Sciatic nerve (tissue), 2 donors: ENCODE data around the gene LKAAEAR1. TPM values are rescaled to one million over a fixed set of nuclear protein-coding genes. Genes with fewer than 3 reads are reported as not detected.
A peak's percentile ranks its signal among the peaks of the same experiment; 100 is the strongest.

Experiments
- ATAC-seq: fragments of 200-7000 bp; cut with Tn5 transposase; one replicate; pipeline ENCODE4 v1.9.1; 2020; ENCODE audit warnings: mild to moderate bottlenecking, moderate library complexity
- DNase-seq: peaks from one replicate; pipeline ENCODE4 v3.0.0-alpha.2; 2020; ENCODE audit warnings: low spot score
- intact Hi-C: fragments of 100-400 bp; cut with DNase I; formaldehyde crosslinking; loops from one replicate; pipeline ENCODE4 v1.14.2; 2022
- total RNA-seq: library from RNA; stranded (reverse); fragmentation: NEBNext Ultra II Directional; extraction: Animal tissue kit (Norgen Biotek cat#: 25700); gene quantifications from one replicate; pipeline ENCODE4 v1.2.1, GENCODE V29; 2021
- donor health status: DM: no; HTN: no; CAD: no.
- donor health status: DM: no; HTN: no; CAD: no.

Gene LKAAEAR1
- total RNA-seq, 1 donor from 2014 or later = not detected

DNA sequence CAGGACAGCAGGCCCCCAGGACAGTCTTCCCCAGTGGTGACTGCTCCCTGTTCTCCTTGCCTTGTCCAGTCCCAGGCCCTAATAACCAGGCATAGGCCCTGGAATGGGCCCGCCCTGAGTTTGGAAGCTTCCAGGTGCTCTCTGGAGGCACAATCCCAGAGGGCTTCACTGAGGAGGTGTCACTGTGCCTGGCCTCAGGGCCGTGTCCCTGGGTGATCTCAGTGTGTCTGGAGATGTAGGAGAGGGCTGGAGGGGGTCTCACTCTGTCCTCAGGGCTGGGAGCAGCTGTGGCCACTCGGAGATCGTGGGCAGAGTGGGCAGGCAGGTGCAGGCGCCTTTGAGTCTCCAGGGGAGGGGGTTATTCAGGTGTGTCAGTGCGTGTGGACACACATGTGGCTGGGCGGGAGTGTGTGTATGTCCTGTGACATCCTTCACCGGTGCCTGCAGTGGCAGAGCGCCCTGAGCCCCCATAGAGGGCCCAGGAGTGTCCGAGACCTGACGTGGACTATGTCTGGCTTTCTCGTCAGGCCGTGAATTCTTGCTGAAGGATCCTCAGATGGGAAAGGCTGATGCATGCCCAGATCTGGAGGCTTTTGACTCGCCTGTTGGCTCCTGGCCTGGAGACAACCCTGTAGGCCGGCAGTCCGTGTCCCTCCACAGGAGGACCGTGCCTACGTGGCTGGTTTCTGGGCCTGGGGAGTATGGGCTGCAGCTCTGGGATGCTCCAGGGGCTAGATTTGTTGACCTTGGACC is 28.7 kb upstream of the LKAAEAR1 start:
- ATAC-seq = no peak
- intact Hi-C loops = loop anchor here (5.0 kb wide), 1 partner anchor 1646 kb away; no protein-coding TSS in a partner anchor
- DNase-seq = peak; percentile 50

DNA sequence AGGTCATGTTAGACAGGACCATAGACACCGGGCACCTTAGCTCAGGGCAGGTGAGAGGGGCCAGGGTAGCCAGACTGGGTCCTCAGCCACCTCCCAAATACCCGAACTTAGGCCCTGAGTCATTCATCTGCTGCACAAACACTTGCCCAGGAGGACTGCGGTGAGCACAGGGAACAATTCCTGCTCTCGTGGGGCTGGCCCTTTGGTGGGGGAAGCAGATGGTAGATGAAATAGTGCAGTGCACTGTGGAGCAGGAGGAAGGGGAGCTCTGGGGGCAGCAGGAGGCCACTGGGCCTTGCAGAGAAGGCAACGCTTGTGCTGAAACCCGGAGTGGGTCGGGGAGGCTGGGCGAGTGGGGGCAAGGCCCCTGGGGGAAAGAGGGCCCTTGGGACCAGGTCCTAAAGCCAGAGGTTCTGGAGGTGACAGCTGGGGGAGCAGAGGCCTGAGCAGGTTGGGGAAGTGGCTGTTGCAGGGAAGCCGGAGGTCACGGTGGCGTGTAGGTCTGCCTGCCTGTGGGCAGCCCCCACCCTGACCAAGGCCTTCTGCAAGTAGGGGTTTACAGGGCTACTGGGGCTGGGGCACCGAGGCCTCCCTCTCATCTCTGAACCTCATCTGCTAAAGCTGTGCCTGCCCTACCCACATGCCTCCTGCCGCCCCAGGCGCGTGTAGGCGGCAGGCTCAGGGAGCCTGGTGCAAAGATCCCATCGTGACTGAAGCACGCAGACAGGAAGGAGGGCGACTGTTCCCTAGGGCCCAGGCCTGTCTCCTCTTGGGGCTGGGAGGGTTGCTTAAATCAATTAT is 27.8 kb upstream of the LKAAEAR1 start:
- ATAC-seq = no peak
- intact Hi-C loops = loop anchor here (5.0 kb wide), 1 partner anchor 1645 kb away; no protein-coding TSS in a partner anchor
- peak; percentile 37 for DNase-seq

DNA sequence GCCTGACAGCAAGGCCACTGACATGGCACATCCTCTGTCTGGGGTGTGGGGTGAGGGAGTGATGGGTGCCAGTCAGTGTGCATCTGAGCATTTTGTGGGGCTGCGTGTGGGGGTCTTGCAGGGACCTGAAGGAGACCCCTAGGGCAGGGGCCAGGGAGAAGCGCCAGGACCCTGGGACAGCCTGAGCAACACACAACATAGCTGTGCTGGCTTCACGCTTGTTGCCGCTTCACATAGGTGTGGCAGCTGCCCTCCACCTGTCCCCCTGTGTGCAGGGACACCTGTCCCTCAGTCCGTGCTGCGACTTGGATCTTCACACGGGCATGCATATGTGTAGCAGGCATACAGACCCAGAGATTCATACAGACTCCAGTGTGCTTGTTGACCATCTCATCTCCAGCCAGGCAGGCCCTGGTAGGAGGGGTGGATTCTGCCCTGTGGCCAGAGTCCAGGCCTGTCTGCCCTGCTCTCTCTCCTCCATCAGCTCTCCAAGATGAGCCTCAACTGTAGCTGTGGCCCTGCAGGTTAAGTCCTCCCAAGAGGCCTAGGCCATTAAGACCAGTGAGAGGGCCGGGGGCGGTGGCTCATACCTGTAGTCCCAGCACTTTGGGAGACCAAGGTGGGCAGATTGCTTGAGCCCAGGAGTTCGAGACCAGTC is 26.3 kb upstream of the LKAAEAR1 start:
- DNase-seq (no peak), ATAC-seq (no peak)
- intact Hi-C loops = loop anchor here (5.0 kb wide), 1 partner anchor 1643 kb away; no protein-coding TSS in a partner anchor

DNA sequence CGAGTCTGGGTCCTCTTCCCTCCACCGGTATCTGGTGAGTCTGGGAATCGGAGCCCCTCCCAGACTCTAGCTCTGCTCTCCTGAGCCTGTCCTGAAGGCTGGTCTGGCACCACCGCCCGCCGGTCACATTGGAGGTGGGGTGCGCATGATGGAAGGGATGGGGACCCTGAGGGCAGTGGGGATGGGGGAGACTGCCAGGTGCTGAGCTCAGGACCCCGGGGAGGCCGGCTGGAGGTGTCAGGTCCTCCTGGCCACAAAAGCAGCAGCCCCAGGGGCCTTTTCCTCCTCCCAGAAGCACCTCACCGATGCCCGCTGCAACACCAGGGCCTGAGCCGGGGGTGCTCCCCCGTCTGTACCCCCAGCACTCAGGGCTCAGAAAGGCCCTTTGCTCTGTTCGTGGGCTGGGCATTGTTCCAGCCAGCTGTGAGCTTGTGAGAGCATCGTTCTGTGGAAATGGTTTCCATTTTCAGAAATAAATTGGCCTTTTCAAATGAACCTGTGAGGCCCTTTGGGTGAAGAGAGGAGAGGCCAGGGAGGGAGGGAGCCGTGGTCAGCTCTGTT is 25.7 kb upstream of the LKAAEAR1 start:
- DNase-seq (peak; percentile 42), ATAC-seq (no peak)
- intact Hi-C loops = loop anchor here (5.0 kb wide), 1 partner anchor 1643 kb away; no protein-coding TSS in a partner anchor

DNA sequence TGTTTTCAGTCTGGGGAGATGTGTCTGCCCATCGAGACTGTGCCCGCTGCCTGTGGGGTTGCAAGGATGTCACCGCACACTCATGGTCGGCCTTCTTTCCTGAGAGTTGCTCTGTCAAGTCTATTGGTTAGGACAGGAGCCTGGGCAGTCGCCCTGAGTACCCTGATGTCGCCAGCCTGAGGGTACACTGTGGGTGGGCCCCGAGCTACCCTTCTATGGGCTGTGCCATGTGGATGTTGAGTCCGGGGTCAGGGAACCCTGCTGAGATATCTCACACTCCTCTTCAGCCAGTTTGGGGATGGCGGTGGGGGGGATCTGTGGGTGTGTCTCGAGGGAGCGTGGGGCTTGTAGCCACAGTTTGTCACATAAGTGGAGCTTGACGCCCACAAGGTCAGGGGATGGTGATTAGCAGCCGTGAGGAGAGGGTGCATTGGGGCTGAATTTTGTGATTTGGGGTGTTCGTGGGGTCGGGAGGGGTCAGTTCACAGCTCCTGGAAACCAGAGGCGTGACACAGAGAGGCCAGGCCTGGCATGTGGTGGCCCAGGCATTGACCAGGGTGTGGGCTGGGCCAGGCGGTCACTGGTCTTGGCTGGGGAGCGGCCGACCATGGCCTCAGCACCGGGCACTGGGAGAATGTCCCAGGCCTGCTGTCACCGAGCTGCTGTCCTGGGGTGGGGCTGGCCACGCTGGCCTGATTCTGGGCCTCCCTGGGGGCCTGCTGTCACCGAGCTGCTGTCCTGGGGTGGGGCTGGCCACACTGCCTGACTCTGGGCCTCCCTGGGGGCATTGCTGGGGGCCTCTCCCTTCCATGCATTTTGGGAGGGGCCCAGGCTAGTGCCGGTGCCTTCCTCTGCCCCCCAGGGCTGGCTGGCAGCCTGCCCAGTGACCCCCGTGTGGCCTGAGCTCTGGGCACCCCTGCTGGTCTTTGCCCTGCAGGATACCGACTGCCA is 24.8 kb upstream of the LKAAEAR1 start:
- intact Hi-C loops = no loop called here
- ATAC-seq = no peak
- peak; percentile 51 for DNase-seq

DNA sequence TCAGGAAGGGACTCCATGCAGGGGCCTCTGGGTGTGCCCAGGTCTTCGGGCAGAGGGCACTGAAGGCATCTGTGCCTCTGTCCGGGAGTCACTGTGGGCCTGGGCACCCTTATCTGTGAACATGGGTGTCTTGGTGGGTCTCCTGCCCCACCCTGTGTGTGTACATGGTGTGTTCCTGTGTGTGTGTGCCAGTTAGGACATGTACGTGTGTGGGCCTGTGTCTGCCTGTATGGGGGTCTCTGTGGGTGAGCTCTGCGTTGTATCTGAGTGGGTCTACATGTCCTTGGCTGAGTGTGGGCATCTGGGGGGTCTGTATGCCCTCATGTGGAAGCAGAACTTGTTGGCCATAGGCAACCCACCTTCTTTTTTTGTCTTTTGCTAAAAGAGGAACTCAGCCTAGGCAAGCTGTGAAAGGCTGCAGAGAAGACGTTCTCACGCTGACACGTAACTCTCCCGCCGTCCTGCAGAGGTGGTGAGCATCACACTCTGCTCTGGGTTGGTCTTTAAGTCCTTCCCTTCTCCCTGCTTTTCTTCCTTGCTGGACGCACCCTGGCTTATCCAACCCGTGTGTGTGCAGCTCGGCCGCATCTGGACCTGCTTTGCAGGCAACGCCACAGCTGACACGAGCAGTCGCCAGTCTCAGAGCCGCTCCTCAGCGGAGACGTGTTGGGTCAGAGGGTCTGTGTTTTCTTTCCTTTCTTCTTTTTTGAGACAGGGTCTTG is 23.7 kb upstream of the LKAAEAR1 start:
- peak; percentile 49 for DNase-seq
- ATAC-seq = no peak
- intact Hi-C loops = no loop called here

DNA sequence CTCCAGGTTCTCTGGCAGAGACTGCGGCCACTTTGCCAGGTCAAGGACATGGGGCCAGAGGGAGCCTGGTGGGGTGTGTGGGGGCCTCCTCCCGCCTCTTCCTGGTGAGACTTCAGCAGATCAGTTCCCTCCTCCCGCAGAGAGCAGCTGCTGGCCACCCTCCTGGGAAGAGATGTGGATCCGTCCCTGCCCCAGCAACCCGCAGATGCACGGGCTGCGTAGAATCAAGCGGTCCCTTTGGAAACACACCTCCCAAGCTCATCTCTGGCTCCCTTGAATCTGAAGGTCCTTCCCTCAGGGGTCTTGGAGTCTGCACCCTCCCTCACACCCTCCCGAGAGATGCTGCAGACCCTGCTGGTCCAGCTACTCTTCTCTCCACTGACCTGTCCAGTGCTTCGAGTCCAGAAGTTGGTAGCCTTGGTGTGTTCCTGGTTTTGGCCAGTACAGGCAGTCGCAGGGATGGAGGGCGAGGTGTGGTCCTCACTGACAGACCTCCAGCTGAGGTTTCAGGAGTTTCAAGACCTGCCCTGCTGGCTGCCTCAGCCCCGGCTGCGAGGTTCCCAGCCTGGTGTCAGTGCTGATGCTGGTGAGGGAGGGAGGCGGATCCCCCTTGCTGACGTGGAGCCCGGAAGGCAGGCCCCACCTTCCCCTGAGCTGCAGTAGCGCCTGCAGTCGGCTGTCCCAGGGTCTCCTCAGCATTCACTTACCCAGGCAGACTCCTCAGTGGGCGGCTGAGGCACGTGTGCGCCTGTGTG is 23.0 kb upstream of the LKAAEAR1 start, which contains the start of gene NPBWR2:
TSS of gene NPBWR2 (minus strand) at position 585 of the 755 bp plus-strand sequence. CDS start 734 bp downstream, outside the sequence.
- ATAC-seq = no peak
- intact Hi-C loops = no loop called here
- DNase-seq = peak; percentile 41

DNA sequence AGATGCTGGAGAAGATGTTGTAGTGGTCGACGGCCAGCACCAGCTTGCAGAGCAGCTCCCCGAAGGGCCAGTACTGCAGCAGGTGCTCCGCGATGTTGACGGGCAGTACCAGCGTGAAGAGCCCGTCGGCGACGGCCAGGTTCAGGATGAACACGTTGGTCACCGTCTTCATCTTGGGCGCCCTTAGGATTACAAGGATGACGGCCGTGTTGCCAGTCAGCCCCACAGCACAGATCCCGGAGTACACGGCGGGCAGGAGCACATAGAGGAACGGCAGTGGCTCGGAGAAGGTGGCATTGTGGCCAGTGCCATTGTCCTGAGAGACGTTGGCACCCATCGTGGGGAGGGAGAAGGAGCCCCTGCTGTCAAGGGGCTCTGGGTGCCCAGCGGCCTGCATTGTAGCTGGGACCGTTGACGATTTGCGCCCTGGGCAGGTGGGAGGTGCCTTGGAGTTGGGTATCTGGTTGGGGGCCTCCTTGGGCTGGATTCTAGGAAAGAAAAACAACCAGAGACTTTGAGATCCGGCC is 22.3 kb upstream of the LKAAEAR1 start:
- ATAC-seq (no peak), DNase-seq (peak; percentile 45)
- intact Hi-C loops = no loop called here

DNA sequence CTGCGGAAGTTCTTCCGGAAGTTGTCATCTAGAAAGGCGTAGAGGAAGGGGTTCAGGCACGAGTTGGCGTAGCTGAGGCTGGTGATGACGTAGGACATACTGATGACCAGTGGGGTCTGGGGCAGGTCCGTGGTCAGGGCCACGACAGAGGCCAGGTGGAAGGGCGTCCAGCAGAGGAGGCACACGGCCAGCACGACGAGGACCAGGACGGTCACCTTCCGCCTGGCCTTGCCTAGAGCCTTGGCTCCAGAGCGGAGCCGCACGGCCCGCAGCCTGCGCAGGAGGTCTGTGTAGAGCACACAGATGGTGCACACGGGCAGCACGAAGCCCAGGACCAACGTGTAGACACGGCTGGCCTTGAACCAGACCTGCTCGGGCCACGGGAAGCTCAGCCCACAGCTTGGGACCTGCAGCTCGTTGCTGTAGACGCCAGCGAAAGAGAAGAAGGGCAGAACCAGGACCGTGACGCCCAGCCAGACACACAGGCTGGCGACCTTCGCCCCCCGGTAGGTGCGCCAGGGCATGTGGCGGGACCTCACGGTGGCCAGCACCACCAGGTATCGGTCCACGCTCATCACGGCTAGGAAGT is 21.7 kb upstream of the LKAAEAR1 start:
- DNase-seq (peak; percentile 38), ATAC-seq (no peak)
- intact Hi-C loops = no loop called here

DNA sequence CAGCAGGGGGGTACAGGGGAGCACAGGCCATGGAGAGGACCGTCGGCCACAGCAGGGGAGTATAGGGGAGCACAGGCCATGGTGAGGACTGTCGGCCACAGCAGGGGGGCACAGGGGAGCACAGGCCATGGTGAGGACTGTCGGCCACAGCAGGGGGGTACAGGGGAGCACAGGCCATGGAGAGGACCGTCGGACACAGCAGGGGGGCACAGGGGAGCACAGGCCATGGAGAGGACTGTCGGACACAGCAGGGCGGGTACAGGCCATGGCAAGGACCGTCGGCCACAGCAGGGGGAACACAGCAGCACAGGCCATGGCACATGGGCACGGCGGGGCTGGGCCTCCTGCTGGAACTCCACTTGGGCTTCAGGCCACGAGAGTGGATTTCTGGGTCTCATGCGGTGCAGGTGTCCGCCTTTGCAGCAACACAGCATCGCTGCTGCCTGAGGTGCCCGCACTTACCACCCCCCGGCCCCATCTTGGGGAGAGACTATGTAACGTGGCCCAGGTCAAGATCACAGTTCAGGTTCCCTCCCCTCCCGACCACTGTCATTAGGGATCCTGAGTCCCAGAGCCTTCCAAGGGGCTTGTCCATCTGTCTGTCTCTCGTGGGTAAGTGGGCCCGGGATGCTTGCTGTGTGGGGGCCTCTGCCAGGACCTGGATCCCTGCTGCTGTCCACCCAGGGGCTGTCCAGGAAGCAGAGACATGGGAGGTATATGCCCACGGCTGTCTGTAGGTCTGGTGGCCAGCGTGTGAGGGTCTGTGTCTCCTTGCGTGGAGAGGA is 20.7 kb upstream of the LKAAEAR1 start:
- DNase-seq (peak; percentile 48), ATAC-seq (no peak)
- intact Hi-C loops = no loop called here

DNA sequence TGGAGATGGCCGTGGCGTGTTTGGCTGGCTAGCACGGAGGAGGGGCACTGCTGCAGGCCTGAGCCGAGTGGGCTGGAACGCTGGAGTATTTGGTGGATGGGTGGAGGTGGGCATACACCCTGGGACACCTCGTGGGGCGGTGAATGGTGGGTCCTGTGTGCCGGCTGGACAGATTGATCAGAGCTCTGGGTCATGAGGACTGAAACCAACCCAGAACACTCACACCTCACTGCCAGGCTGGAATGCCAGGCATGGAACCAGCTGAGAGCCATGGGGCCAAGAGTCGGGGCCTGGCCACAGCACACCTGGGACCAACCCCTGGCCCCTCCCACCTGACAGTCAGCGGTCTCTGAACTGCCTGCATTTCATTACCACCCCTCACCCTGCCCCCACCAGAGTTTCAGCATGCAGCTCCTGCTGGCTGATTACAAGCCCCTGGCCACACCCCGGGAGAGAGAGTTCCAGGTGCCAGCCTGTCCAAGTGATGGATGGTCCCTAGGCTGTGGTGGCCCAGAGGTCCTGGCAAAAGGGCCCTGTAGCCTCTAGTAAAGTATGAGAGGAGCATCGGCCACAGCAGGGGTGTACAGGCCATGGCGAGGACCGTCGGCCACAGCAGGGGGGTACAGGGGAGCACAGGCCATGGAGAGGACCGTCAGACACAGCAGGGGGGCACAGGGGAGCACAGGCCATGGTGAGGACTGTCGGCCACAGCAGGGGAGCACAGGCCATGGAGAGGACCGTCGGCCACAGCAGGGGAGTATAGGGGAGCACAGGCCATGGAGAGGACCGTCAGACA is 19.9 kb upstream of the LKAAEAR1 start:
- DNase-seq (peak; percentile 50), ATAC-seq (no peak)
- intact Hi-C loops = no loop called here

DNA sequence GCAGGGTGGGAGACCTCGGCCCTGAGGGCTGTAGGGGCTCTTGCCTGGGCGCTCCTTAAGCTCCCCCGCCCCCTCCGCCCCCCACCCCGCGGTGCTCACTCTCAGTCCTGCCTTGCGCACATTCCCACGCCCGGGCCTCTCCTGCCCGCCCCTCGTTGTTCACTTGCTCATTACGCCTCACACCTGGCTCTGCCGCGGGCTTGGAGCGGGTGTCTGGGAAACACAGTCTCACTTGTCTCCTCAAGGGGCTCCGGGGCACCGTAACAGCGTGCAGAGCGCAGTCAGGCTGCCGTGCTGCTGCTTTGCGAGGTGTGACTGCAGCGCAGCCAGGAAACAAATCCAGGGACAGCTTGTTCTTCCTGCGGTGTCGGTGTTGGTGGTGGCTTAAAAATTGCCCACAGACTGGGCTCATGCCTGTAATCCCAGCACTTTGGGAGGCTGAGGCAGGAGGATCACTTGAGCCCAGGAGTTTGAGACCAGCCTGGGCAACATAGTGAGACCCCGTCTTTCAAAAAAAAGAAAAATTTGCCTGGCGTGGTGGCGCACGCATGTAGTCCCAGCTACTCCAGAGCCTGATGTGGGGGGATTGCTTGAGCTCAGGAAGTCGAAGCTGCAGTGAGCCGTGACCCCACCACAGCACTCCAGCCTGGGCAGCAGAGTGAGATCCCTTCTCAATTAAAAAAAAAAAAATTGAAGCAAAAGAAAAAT is 18.6 kb upstream of the LKAAEAR1 start:
- DNase-seq = peak; percentile 27
- intact Hi-C loops = no loop called here
- ATAC-seq = no peak

DNA sequence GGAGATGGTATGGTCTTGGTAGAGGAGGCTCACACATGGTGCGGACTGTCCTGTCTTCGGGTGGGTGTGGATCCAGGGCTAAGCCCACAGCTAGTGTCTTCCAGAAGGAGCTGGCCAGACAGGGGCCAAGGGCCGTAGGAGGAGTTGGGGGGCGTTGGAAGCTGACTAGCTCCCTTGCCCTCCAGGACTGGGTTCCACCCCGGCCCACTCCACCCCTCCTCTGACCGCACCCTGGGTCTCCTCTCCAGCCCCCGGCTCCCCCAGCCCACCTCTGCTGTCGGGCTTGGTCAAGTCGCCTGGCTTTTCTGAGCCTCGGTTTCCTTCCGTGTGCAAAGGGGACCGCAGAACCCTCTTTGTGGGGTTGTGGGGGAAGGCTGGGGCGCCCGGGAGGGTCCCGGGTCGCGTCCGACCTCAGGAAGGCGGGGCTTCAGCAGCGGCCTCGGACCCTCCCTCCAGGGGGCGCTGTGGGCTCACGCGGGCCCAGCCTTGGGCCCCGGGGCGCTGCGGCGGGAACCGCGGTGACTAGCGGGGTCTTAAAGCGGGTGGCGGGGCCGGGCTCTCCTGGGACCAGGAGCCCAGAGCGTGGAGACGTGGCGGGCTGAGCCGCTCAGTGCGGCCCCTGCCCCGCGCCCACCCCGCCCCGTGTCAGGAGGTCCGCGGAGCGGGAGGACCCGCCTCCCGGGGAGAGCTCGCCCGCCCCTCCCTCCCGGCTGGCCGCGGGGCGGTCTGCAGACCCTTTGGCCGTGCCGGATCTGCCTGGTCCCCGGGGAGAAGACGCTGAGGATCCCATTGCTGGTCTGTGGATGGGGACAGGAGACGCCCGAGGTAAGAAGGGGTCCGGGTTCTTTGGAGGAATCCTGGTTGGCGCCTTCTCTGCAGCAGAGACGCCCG is 17.8 kb upstream of the LKAAEAR1 start:
- DNase-seq = no peak
- intact Hi-C loops = no loop called here
- peak; percentile 17 for ATAC-seq
